Embryonic facial prominence (tissue), 1 donor: Measurements from ENCODE around the gene PRTFDC1.
"Not testable (repeated sequence)": the region's sequence is repeated elsewhere in the genome, so short reads cannot be mapped to it uniquely, and the experiment has no call there.

ENCODE experiments used
- DNase-seq: peaks from one replicate; pipeline ENCODE4 v3.0.0-alpha.2; 2016; ENCODE audit errors: extremely low spot score

The PRTFDC1 gene

GRCh38 chr10:24952143-24952706 is at the start of gene PRTFDC1:
Gene PRTFDC1, minus strand, starts transcription at chr10:24952606. Its CDS starts 31 bp downstream, at chr10:24952575.
- peak; percentile 24 for DNase-seq

- DNase-seq: no peak
Measured at GRCh38 chr10:24998044-24998443, 45.6 kb upstream of the PRTFDC1 start.

GRCh38 chr10:24995072-24995471 is 42.7 kb upstream of the PRTFDC1 start:
- no peak for DNase-seq

- no peak for DNase-seq
Measured at GRCh38 chr10:24993237-24993958, 41.0 kb upstream of the PRTFDC1 start.

GRCh38 chr10:24992512-24993133 is 40.2 kb upstream of the PRTFDC1 start:
- DNase-seq: no peak

- DNase-seq: no peak
Measured at GRCh38 chr10:24991298-24991697, 38.9 kb upstream of the PRTFDC1 start.

- DNase-seq: no peak
Measured at GRCh38 chr10:24989867-24990266, 37.5 kb upstream of the PRTFDC1 start.

GRCh38 chr10:24988831-24989640 is 36.6 kb upstream of the PRTFDC1 start:
- no peak for DNase-seq

- no peak for DNase-seq
Measured at GRCh38 chr10:24984906-24985305, 32.5 kb upstream of the PRTFDC1 start.

- DNase-seq: no peak
Measured at GRCh38 chr10:24983946-24984345, 31.5 kb upstream of the PRTFDC1 start.

- DNase-seq: no peak
Measured at GRCh38 chr10:24983130-24983529, 30.7 kb upstream of the PRTFDC1 start.

GRCh38 chr10:24982319-24983112 is 30.1 kb upstream of the PRTFDC1 start:
- no peak for DNase-seq

- DNase-seq: no peak
Measured at GRCh38 chr10:24981161-24981710, 28.8 kb upstream of the PRTFDC1 start.

GRCh38 chr10:24979685-24980084 is 27.3 kb upstream of the PRTFDC1 start:
- no peak for DNase-seq

- no peak for DNase-seq
Measured at GRCh38 chr10:24974976-24975375, 22.6 kb upstream of the PRTFDC1 start.

- no peak for DNase-seq
Measured at GRCh38 chr10:24973163-24973562, 20.8 kb upstream of the PRTFDC1 start.

GRCh38 chr10:24971374-24971773 is 19.0 kb upstream of the PRTFDC1 start:
- no peak for DNase-seq

- peak; percentile 43 for DNase-seq
Measured at GRCh38 chr10:24969841-24970281, 17.5 kb upstream of the PRTFDC1 start.

GRCh38 chr10:24968951-24969350 is 16.5 kb upstream of the PRTFDC1 start:
- not testable (repeated sequence) for DNase-seq

- no peak for DNase-seq
Measured at GRCh38 chr10:24968349-24968748, 15.9 kb upstream of the PRTFDC1 start.

- DNase-seq: no peak
Measured at GRCh38 chr10:24966962-24967481, 14.6 kb upstream of the PRTFDC1 start.
